Measurements from ENCODE around the gene CD34.

Gene CD34

GRCh38 chr1:207871117-207871649, 39.7 kb downstream of the CD34 start:
- DNase-seq = no peak

- DNase-seq = no peak
Observed at GRCh38 chr1:207870306-207871031, 40.5 kb downstream of the CD34 start.

- DNase-seq = no peak
Observed at GRCh38 chr1:207869859-207870258, 41.1 kb downstream of the CD34 start.

- DNase-seq = peak; percentile 78
Observed at GRCh38 chr1:207868774-207869721, 41.9 kb downstream of the CD34 start.

GRCh38 chr1:207868251-207868773, 42.6 kb downstream of the CD34 start:
- peak; percentile 76 for DNase-seq

GRCh38 chr1:207867136-207868109, 43.5 kb downstream of the CD34 start:
- peak; percentile 52 for DNase-seq

- peak; percentile 78 for DNase-seq
Observed at GRCh38 chr1:207866471-207867135, 44.3 kb downstream of the CD34 start.

- DNase-seq = peak; percentile 86
Observed at GRCh38 chr1:207863893-207864535, 46.9 kb downstream of the CD34 start.

GRCh38 chr1:207862241-207862787, 48.6 kb downstream of the CD34 start:
- no peak for DNase-seq

GRCh38 chr1:207861442-207862177, 49.3 kb downstream of the CD34 start:
- peak; percentile 74 for DNase-seq

- DNase-seq = no peak
Observed at GRCh38 chr1:207860531-207860930, 50.4 kb downstream of the CD34 start.

GRCh38 chr1:207858806-207859205, 52.1 kb downstream of the CD34 start:
- DNase-seq = no peak

- DNase-seq = no peak
Observed at GRCh38 chr1:207858281-207858680, 52.6 kb downstream of the CD34 start.

- no peak for DNase-seq
Observed at GRCh38 chr1:207857447-207857846, 53.5 kb downstream of the CD34 start.

GRCh38 chr1:207856276-207857023, 54.5 kb downstream of the CD34 start:
- DNase-seq = no peak

- no peak for DNase-seq
Observed at GRCh38 chr1:207854001-207854400, 56.9 kb downstream of the CD34 start.

GRCh38 chr1:207853372-207853757, 57.6 kb downstream of the CD34 start:
- DNase-seq = no peak

GRCh38 chr1:207852576-207853371, 58.2 kb downstream of the CD34 start:
- DNase-seq = no peak
